GM23338 (cell line): ENCODE data around the gene KIFC3. TPM values are rescaled to one million over a fixed set of nuclear protein-coding genes. Genes with fewer than 3 reads are reported as not detected.
A peak's percentile ranks its signal among the peaks of the same experiment; 100 is the strongest.

Source experiments
- ATAC-seq: fragments of 200-7000 bp; cut with Tn5 transposase; 3 replicates; pipeline ENCODE4 v1.9.1; 2020
- DNase-seq: peaks from one replicate; pipeline ENCODE4 v3.0.0-alpha.2; 2015; ENCODE audit warnings: low spot score
- H2AFZ ChIP-seq: fragments of 200-600 bp; sonication (generic); 2 replicates; pipeline ENCODE4 v1.8.0; 2016; ENCODE audit warnings: antibody characterized with exemption, mild to moderate bottlenecking, moderate library complexity
- H3F3A ChIP-seq: fragments of 200-600 bp; sonication (generic); replicated peaks from 2 replicates; pipeline ENCODE4 v1.8.0; 2017; ENCODE audit warnings: antibody characterized with exemption, mixed run types, low read depth
- H3K27ac ChIP-seq: fragments of 200-600 bp; sonication (generic); 2 replicates; pipeline ENCODE4 v1.6.1; 2016; ENCODE audit warnings: low read depth
- H3K27me3 ChIP-seq: fragments of 200-600 bp; sonication (generic); 2 replicates; pipeline ENCODE4 v1.8.0; 2016; ENCODE audit warnings: mild to moderate bottlenecking, mixed run types, moderate library complexity; ENCODE audit not compliant: insufficient read depth
- H3K36me3 ChIP-seq: fragments of 200-600 bp; sonication (generic); 2 replicates; pipeline ENCODE4 v1.8.0; 2016; ENCODE audit warnings: mild to moderate bottlenecking; ENCODE audit not compliant: insufficient read depth
- H3K4me1 ChIP-seq: fragments of 200-600 bp; sonication (generic); 2 replicates; pipeline ENCODE4 v1.8.0; 2016; ENCODE audit warnings: mild to moderate bottlenecking, moderate library complexity; ENCODE audit not compliant: insufficient read depth
- H3K4me2 ChIP-seq: fragments of 200-600 bp; sonication (generic); 2 replicates; pipeline ENCODE4 v1.7.1; 2017; ENCODE audit warnings: mixed run types
- H3K4me3 ChIP-seq: fragments of 200-600 bp; sonication (generic); 2 replicates; pipeline ENCODE4 v1.6.1; 2016; ENCODE audit warnings: mixed run types
- H3K79me2 ChIP-seq: fragments of 200-600 bp; sonication (generic); replicated peaks from 2 replicates; pipeline ENCODE4 v1.8.0; 2017; ENCODE audit warnings: mild to moderate bottlenecking; ENCODE audit not compliant: insufficient read depth
- H3K9me2 ChIP-seq: fragments of 200-600 bp; sonication (generic); 2 replicates; pipeline ENCODE4 v1.8.0; 2017; ENCODE audit not compliant: insufficient read depth
- H4K20me1 ChIP-seq: fragments of 200-600 bp; sonication (generic); replicated peaks from 2 replicates; pipeline ENCODE4 v1.8.0; 2017; ENCODE audit warnings: mild to moderate bottlenecking; ENCODE audit not compliant: insufficient read depth
- H3K27ac Mint-ChIP-seq: 2 replicates; pipeline ENCODE4 v1.8.0; 2020; ENCODE audit warnings: inconsistent platforms, mild to moderate bottlenecking, moderate library complexity, mixed read lengths
- H3K27me3 Mint-ChIP-seq: 3 replicates; pipeline ENCODE4 v1.8.0; 2022; ENCODE audit warnings: low read depth, mild to moderate bottlenecking, moderate library complexity, mixed read lengths, inconsistent platforms; ENCODE audit not compliant: insufficient read depth, poor library complexity
- H3K36me3 Mint-ChIP-seq: 3 replicates; pipeline ENCODE4 v1.8.0; 2021; ENCODE audit warnings: low read depth, mild to moderate bottlenecking, inconsistent platforms, moderate library complexity, mixed read lengths
- H3K4me1 Mint-ChIP-seq: 3 replicates; pipeline ENCODE4 v1.8.0; 2020; ENCODE audit warnings: mild to moderate bottlenecking, inconsistent platforms, mixed read lengths
- H3K4me3 Mint-ChIP-seq: 3 replicates; pipeline ENCODE4 v1.8.0; 2021; ENCODE audit warnings: moderate library complexity, mild to moderate bottlenecking, inconsistent platforms, mixed read lengths
- H3K9me3 Mint-ChIP-seq: 3 replicates; pipeline ENCODE4 v1.8.0; 2020; ENCODE audit warnings: moderate library complexity, mild to moderate bottlenecking, inconsistent platforms, mixed read lengths
- EZH2 ChIP-seq: fragments of 200-600 bp; sonication (generic); IDR thresholded peaks from one replicate; pipeline ENCODE4 v1.8.0; 2017; ENCODE audit warnings: antibody characterized with exemption, mild to moderate bottlenecking, low read depth; ENCODE audit not compliant: unreplicated experiment
- NANOG ChIP-seq: IDR thresholded peaks from 2 replicates; pipeline ENCODE4 v1.6.1; 2016; ENCODE audit warnings: antibody characterized with exemption, borderline replicate concordance
- STAT1 ChIP-seq: IDR thresholded peaks from one replicate; pipeline ENCODE4 v1.6.1; 2016; ENCODE audit warnings: antibody characterized with exemption; ENCODE audit not compliant: unreplicated experiment
- polyA plus RNA-seq: library from polyadenylated mRNA; unstranded; fragments of >200 nt; fragmentation: Nextera tagmentation; extraction: Ambion mirVana; gene quantifications from 2 replicates; pipeline ENCODE4 v1.2.1, GENCODE V29; 2016
- total RNA-seq: library from RNA; depleted of rRNA; stranded (reverse); fragments of >200 nt; shearing (Covaris generic); gene quantifications from 2 replicates; pipeline ENCODE4 v1.2.3, GENCODE V29; 2014
- TF ChIP-seq, protein P1 (sequence below): fragments of 250-450 bp; sonication (Bioruptor Pico); IDR thresholded peaks from 2 replicates; pipeline ENCODE4 v1.5.0; 2020; ENCODE audit warnings: mild to moderate bottlenecking, moderate library complexity
- TF ChIP-seq, protein P2 (sequence below): IDR thresholded peaks from 2 replicates; pipeline ENCODE4 v1.6.1; 2016; ENCODE audit warnings: antibody characterized with exemption

The KIFC3 gene
- total and polyA plus RNA-seq, 2 experiments from 2014 or later, result 4.4 to 12.5 TPM

GRCh38 chr16:57817680-57818079 is 15.4 kb upstream of the KIFC3 start (continued):
- TF ChIP-seq, protein P1, sequence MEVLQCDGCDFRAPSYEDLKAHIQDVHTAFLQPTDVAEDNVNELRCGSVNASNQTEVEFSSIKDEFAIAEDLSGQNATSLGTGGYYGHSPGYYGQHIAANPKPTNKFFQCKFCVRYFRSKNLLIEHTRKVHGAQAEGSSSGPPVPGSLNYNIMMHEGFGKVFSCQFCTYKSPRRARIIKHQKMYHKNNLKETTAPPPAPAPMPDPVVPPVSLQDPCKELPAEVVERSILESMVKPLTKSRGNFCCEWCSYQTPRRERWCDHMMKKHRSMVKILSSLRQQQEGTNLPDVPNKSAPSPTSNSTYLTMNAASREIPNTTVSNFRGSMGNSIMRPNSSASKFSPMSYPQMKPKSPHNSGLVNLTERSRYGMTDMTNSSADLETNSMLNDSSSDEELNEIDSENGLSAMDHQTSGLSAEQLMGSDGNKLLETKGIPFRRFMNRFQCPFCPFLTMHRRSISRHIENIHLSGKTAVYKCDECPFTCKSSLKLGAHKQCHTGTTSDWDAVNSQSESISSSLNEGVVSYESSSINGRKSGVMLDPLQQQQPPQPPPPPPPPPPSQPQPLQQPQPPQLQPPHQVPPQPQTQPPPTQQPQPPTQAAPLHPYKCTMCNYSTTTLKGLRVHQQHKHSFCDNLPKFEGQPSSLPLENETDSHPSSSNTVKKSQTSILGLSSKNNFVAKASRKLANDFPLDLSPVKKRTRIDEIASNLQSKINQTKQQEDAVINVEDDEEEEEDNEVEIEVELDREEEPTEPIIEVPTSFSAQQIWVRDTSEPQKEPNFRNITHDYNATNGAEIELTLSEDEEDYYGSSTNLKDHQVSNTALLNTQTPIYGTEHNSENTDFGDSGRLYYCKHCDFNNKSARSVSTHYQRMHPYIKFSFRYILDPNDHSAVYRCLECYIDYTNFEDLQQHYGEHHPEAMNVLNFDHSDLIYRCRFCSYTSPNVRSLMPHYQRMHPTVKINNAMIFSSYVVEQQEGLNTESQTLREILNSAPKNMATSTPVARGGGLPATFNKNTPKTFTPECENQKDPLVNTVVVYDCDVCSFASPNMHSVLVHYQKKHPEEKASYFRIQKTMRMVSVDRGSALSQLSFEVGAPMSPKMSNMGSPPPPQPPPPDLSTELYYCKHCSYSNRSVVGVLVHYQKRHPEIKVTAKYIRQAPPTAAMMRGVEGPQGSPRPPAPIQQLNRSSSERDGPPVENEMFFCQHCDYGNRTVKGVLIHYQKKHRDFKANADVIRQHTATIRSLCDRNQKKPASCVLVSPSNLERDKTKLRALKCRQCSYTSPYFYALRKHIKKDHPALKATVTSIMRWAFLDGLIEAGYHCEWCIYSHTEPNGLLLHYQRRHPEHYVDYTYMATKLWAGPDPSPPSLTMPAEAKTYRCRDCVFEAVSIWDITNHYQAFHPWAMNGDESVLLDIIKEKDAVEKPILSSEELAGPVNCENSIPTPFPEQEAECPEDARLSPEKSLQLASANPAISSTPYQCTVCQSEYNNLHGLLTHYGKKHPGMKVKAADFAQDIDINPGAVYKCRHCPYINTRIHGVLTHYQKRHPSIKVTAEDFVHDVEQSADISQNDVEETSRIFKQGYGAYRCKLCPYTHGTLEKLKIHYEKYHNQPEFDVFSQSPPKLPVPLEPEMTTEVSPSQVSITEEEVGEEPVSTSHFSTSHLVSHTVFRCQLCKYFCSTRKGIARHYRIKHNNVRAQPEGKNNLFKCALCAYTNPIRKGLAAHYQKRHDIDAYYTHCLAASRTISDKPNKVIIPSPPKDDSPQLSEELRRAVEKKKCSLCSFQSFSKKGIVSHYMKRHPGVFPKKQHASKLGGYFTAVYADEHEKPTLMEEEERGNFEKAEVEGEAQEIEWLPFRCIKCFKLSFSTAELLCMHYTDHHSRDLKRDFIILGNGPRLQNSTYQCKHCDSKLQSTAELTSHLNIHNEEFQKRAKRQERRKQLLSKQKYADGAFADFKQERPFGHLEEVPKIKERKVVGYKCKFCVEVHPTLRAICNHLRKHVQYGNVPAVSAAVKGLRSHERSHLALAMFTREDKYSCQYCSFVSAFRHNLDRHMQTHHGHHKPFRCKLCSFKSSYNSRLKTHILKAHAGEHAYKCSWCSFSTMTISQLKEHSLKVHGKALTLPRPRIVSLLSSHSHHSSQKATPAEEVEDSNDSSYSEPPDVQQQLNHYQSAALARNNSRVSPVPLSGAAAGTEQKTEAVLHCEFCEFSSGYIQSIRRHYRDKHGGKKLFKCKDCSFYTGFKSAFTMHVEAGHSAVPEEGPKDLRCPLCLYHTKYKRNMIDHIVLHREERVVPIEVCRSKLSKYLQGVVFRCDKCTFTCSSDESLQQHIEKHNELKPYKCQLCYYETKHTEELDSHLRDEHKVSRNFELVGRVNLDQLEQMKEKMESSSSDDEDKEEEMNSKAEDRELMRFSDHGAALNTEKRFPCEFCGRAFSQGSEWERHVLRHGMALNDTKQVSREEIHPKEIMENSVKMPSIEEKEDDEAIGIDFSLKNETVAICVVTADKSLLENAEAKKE (CRISPR knock-in tag), result no peak
- no peak for TF ChIP-seq EZH2
- TF ChIP-seq, protein P2, sequence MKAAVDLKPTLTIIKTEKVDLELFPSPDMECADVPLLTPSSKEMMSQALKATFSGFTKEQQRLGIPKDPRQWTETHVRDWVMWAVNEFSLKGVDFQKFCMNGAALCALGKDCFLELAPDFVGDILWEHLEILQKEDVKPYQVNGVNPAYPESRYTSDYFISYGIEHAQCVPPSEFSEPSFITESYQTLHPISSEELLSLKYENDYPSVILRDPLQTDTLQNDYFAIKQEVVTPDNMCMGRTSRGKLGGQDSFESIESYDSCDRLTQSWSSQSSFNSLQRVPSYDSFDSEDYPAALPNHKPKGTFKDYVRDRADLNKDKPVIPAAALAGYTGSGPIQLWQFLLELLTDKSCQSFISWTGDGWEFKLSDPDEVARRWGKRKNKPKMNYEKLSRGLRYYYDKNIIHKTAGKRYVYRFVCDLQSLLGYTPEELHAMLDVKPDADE, result no peak

DNA sequence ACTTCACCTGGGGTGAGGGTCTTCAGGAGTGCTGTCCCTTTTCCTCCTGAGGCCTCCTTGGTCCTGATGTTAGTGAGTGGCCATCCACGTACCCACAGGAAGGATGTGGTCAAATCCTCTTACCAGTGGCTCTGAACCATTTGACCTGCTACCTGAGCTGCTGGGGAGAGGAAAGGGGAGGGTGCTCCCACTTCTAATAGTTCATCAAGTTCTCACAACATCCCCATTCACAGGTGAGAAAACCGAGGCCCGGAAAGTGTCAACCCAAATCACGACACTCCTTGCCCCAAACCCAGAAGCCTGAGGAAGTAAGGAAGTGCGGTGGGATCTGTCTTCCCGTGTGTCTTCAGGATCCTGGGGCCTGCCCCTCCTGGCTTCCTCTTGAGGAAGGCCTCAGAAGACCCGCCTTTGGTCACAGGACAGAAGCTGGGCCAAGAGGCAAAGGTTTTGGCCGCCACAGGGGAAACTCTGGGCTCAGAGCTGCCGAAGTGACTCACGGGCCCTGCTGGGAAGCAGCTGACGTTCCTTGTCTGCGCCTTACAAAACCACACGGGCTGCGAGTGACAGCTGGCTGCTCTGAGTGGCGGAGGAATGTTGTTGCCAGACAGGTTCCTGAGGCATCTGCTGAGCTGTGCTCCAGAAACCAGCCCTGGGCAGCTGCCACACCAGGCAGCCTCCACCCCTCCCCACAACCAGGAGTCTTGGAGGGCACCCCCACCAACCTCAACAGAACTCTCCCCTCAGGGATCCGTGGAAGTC is 13.9 kb upstream of the KIFC3 start:
- Histone ChIP-seq H3K9me2 (no peaks in the 10 kb centered on the region), H3K4me1 (peaks cover 9% of the 10 kb centered on the region), H3K27me3 (no peaks in the 10 kb centered on the region), H3K4me2 (no peak overlapping the region; the same call in 1 of the 2 replicates), H3F3A (no peaks in the 10 kb centered on the region), H3K36me3 (no peaks in the 10 kb centered on the region), H3K4me3 (no peak overlapping the region), H3K27ac (no peak overlapping the region), H2AFZ (no peak overlapping the region), H3K79me2 (no peaks in the 10 kb centered on the region), H4K20me1 (no peaks in the 10 kb centered on the region)
- peaks cover 10% of the 10 kb centered on the region for H3K27me3 Mint-ChIP-seq
- peak; percentile 93 for ATAC-seq
- peak; percentile 79 for DNase-seq
- H3K4me3 Mint-ChIP-seq, result no peak overlapping the region
- H3K9me3 Mint-ChIP-seq, result no peaks in the 10 kb centered on the region
- H3K36me3 Mint-ChIP-seq, result no peaks in the 10 kb centered on the region
- H3K27ac Mint-ChIP-seq, result peak overlapping the region; percentile 56; the same call in 1 of the 2 replicates
- peaks cover 27% of the 10 kb centered on the region for H3K4me1 Mint-ChIP-seq
- TF ChIP-seq, protein P1 (CRISPR knock-in tag), result no peak
- TF ChIP-seq NANOG, result no peak
- TF ChIP-seq STAT1, result no peak
